ENCODE results near the gene C19orf44.

The C19orf44 gene

DNA sequence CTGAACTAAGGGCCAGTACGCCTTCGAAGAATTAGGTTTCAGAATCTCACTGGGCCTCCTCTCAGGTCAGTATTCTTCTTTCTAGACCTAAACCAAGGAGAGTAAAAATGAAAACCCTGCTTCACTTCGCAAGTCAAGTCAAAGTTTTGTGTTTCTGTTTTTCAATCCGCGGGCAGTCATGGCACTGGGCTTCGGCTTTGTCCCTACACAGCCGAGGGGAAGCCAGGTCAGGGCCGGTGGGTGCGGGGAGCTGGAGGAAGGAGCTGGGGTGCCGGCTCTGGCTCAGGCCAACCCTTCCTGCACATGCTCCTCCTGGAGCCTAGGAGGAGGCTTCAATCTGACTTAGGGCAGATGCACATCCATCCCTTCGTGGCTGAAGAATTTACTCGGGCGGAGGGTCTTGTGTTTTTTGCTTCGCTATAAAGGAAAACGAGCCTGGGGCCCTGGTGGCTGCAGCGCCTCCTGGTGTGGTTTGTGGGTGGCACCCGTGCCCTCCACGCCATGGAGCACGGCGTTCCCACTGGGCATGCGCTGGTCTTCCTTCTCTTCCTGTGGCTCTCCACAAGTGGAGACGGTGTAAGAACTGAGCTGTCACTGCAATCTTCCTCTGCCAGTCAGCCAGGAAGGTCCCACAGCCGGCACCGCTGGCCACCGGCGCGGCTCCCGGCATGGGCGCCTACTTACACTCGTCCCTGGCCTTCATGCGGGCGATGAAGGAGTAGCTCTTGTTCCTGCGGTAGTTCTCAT, 22.5 kb downstream of the C19orf44 start:
- no peak for DNase-seq

DNA sequence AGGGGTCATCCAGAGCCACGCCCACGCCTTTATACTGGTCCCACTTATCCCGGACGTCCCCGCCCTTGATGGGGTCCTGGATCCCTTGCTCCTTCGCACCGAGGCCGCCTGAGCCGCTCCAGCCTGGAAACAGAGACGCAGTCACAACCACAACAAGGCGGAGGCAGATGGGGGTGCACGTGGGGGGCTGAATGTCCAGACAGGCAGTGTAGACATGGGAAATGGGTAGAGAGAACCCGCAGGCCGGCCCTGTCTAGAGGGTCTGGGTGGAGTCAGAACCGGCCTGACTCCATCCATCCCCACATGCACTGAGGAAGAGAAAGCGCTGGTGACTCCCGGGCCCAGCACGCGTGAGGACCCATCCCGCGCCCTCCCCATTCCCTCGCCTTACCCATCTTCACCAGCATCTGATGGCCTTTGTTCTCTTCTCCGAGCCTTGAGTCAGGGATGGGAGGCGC, 23.1 kb downstream of the C19orf44 start:
- DNase-seq = no peak

DNA sequence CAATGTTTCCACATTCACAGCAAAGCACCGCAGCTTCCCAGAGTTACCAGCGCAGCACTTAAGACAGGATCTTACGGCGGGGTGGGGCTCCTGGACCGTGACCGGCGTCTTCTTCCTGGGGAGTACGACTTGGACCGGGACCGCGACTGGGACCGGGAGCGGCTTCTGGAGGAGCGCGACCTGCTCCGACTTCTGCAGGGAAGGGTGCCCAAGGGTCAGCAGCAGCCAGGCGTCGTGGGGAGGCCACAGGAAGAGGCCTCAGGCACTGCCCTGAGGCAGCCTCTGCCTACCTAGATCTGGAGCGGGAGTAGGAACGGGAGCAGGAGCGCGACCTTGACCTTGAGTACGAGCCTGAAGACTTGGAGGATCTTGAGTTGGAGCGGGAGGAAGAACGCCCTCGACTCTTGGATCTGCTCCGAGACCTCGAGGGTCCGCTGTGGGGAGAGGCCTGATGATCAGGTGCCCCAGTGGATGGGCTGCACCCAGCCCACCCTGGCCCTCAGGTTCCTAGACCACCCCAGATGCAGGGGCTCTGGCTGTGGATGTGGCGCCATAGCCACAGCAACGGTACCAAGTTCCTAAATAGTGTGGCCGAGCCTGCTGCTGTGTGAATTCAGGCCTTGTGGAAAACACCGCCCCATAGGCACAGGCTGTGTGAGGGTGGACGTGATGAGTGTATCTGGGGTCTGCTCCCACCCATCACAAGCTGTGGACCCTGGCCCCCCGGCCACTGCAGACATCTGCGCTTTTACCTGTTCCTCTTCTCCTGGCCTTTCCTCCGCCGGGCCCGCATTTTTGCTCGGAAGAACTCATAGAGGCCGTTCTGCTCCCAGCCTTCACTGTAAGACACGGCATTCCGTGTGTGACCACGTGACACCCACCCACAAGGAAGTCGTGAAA, 24.1 kb downstream of the C19orf44 start:
- DNase-seq = no peak

DNA sequence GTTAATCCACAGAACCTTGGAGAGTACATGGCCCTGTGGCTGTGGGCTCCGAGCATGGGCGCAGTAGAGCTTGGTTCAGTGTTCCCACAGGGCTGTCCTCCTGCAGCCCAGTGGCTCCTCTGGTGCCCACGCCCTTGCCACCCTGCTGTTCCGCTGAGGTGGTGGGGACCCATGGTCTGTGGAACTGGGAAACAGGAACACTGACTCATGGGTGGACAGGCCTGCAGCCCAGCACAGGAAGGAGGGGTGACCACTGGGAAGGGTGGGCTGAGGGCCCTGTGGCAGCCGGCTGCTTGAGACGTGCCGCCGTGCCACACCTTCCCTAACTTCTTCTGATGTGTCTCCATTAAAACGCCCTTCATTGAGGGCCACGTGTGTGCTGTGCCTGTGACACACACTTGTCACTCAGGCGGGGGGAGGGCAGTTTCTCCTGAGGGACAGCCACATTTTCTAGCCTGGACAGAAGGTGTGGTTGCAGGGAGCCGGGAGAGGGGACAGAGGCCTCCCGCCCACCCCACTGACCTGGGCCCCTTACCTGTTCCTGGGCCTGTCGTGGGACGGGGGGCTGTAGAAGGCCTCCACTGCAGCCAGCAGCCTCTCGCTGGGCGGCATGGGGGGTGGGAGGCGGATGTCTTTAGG, 24.9 kb downstream of the C19orf44 start:
- DNase-seq = no peak

DNA sequence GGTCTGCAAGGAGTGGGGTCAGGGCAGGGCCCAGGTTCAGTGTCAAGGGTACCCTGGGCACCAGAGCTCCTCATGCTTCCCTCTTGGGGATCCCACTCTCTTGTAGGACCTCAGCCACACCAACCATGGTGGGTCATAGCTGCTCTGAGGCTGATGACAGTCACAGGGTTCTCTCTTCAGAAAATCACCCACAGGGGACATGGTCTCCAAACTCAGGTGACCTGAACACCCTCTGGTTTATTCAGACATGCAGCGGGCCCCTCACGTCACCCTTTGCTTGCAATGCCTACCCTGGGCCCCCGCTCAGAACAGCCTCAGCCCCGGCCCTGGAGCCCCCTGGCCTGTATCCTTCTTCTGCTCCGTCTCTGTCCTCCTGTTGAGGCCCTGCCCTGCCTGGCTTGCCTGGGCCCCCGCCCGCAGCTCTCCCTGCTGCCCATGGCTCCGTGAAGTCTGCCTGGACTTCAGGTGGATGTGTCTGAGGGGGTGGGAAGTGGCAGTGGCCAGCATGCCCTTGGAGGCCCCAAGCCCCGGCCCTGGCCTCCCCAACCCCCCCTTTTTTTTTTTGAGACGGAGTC, 25.6 kb downstream of the C19orf44 start:
- no peak for DNase-seq

DNA sequence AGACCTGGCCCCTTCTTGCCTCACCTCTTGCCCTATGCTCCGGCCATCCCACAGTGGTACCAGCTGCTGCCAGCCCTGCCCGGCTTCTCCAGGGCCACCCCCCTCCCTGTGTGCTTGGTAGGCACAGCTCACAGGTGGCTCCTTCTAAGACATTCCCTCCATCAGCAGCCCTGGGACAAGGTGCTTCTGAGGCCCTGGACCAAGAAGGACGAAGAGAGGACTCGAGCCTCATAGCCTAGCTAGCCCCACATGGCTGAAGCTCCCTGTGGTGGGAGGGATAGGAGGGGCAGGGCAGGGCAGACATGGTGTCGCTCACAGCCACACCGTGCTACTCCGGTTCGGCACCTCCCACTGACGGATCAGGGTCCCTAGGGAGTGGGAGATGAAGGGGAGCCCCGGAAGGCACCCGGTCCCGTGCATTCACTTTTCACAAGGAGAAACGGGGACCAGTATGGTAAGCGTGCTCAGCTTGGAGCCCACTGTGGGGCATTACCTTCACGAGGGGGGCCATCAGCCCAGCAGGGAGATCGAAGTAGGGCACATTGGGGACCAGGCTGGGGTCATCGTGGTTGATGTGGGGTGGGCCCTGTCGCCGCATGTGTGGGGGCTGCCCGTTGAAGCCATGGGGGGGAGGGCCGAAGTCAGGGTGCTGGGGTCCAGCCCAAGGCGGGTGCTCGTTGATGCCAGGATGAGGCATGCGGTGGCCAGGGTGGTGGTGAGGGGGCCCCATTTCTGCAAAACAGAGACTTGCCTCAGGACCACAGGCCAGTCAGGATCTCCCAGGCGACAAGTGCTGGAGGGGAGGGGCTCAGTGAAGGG, 26.6 kb downstream of the C19orf44 start:
- DNase-seq = no peak

DNA sequence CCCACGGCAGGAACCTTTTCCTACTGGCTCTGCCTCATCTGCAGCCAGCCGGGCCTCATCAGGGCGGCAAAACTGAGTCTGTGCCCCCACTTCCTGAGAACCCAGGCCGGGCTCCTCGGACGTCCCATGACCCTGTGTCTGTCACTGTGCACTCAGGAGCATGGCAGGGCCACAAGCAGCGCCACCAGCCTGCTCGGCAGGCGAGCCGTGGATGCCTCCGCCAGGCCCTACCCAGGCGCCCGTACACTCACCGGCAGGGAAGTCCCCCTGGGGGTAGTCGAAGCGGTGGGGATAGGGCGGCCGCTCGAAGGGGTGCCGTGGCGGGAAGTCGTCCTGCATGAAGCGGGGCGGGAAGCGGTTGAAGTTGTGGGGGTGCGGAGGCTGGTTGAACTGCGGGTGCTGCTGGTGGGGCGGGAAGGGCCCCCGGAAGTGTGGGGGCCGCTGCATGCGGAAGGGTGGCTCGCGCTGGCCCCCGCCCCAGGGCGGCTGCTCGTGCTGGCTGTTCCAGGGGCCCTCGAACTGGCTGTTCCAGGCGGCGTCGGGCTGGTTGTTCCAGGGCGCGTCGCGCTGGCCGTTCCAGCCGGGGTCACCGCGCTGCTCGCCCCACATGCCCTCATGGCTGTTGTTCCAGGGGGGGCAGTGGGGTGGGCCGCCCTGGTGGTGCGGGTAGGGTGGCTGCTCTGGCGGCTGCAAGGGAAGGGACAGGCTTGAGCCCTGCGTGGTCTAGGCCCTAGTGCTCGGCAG, 29.0 kb downstream of the C19orf44 start:
- DNase-seq = no peak

DNA sequence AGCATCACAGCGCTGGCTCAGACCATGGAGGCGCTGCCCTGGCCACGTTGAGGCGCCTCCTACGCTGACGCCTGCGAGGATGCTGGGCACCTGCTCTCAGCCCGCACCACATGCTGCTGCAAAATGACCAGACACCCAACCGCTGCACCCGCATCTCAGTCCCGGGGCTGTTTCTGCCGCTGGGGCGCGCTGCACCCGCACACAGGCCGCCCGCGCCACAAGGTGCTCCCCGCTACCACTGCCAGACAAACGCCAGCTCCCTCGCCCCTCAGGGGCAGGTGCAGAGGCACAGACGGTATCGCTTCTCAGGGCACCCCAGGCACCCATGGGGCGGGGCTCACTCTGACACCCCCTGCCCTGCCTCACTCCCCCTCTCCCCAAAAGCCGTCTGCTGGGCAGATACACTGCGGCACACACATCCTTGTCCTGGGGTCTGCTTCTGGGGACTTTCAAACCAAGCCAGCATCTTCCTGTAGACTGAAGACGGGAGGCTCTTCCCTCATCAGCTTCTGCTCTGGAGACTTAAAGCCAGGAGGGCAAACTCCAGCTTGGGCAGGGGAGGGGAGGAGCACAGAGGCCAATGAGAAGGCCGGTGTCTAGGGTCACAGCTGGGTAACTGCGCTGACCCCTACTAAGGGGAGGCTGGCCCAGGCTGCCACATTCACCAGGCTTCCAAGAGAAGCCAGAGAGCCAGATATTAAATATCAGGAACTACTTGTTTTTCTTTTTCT, 29.7 kb downstream of the C19orf44 start:
- DNase-seq = no peak

DNA sequence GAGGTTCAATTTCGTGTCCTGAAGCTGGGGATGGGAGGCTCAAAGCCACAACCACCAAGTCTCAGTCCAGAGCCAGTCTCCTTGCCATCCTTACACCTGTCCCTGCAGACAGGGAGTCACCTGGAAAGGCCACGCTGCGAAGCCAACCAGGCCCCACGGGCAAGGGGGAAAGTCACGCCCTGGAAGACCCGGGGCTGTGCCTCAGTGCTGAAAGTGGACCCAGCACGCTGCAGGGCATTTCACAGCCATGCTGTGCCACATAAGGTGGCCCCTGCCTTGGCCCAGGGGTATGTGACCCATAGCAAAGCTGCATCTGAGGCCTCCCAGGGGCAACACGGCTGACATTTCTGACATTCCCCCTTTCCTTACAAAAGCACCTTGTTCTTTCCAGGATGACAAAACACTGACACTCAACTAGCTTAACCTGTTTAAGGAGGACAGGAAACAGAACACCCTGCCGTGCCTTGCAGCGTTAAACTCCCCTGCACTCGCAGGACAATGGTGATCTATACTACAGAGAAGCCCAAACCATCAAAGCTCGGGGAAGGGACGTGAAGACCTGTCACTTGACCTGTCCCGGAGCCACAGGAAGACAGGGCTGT, 31.2 kb downstream of the C19orf44 start:
- no peak for DNase-seq

DNA sequence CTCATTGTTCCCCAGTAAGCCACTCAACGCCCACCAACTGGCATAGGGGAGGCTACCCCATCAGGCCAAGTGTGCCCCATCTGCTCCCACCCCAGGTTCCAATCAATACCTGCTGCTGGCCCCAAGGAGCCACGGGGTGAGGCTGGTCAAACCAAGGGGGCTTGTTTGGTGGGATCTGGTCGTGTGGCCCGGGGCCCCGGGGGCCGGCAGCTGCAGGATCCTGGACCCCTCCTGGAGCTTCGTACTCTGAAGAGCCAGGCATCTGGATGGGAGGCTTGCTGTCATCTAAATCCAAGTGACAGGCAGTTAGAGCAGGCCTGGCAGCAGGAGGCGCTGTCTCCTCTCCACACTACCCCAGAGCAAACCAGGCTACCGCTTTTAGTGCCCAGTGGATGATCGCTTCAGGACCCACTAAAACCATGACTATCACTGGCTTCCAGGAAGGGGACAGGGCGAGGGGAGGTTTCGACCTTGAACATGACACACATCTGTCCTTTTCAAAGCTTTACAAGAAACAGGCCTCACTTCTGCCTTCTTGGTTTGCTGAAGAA, 31.9 kb downstream of the C19orf44 start:
- no peak for DNase-seq

DNA sequence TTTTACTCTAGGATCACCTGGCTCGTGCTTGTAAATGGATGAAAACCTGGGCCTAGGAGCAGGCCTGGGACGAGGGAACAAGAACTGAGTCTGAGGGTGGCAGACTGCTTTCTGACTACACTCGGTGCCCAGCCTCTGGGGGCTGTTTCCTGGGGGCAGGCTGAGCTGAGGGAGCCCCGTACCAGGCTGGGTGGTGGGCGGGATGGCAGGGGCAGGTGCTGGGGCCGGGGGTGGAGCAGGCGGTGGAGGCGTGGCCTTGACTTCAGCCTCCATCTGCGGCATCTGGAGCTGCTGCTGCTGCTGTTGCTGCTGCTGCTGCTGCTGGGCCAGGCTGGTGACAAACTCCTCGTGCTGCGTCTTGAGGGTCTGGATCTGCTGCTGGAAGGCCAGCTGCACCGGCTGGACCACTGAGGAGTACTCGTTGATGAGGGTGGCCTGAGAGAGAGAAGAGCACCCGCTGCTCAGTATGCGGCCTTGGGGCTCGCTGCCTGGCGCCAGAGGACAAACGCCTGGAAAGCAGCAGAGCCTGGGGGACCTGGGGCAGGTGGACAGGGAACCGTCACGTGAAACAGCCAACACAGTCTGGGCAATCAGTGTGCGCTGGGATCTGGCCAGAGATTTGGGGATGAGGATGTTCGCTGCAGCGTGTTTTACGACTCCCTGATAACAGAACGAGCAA, 33.4 kb downstream of the C19orf44 start:
- no peak for DNase-seq

DNA sequence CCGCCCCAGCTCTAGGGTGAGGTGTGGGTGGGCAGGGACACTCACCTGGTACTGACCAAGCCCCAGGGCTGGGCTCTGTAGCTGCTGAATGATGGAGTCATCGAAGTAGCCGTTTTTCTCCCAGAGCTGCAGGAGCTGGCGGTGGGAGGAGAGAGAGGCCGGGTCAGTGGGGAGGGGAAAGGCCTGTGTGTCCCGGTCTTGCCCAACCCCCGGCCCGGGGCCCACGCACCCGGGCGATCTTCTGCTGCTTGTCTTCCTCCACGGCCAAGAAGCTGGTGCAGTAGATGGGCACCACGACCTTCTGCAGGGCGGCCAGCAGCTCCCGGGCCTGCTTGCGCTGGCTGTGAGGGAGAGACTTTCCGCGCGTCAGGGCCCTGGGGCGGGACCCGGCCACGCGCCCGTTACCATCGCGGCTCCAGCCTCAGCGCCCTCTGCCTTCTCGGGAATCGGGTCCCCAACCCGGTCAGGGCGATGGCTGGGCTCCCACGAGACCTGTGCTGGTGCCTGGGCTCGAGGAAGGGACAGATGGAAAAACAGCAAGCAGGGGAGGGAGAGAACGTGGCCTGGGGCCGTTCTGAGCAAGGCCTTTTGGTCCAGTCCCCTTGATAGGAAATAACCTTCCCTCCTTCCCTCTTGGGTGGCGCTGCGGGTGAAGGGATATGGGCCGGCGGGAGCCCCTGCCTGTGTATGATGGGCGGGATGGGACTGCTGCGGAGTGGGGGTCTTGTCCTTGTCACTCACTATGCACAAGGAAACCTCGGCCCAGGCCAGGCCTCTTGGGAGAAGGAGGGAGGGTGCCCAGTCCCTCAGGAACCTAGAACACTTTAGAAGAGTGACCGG, 34.6 kb downstream of the C19orf44 start:
- DNase-seq = no peak

DNA sequence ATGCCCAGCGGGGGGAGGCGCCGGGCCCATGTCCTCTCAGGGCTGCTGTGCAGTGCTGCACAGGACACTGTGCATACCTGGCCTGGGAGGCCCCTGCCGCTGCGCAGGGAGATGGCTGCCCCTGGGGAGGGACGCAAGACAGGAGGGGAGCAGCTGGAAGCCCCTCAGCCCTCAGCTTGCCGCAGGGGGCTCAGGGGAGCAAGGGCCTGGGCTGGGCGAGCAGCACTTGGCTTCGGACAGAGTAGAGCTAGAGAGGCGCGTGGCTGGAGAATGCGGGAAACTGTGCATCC, 35.1 kb downstream of the C19orf44 start:
- DNase-seq = no peak

DNA sequence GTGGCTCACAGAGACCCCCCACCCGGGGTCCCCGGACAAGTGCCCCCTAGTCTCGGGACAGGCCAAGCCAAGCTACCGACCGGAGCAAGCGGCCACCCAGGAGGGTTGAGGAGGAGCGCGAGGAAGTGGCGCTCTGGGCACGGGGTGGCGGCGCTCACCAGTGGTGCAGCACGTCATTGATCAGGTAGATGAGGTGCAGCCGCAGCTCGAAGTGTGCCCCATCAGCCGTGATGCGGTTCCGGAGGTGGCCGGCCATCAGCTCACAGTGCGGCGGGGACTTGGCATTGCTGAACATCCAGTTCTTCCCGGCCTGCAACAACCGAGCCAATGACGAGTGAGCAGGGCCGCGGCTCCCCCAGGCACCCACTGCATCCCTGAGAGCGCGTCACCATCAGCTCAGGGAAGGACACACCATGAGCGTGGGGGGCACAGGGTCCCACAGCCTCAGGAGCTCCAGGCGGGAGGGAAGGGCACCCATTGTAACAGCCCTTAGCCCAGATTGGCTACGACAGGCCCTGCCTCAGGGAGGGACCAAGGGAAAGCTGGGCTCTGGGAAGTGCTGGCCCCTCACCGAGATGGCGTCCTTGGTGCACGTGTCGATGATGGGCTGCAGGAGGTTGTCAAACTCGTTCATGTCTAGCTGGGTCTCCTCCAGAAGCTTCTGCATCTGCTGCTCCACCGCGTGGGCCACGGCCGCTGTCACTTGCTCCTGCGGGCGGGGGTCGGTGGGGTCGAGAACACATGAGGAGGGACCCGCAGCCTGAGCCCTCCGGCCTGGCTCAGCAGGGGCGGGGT, 36.4 kb downstream of the C19orf44 start:
- DNase-seq = no peak

DNA sequence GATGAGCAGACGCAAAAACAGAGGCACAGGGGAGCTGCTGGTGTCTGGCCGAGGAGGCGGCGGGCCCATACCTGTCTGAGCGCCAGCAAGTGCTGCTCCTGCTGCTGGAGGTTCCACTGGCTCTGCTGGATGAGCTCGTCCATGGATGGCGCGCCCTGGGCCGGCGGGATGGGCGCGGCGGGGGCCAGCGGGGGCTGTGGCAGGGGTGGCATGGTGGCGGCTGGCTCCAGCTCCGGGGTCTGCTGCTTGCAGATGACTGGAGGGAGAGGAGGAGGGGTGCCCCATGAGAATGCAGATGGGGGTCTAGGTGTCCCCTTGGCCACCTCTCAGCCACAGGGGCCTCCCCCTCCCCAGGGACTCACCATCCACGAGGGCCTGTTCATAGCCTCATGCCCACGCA, 39.2 kb downstream of the C19orf44 start:
- no peak for DNase-seq

DNA sequence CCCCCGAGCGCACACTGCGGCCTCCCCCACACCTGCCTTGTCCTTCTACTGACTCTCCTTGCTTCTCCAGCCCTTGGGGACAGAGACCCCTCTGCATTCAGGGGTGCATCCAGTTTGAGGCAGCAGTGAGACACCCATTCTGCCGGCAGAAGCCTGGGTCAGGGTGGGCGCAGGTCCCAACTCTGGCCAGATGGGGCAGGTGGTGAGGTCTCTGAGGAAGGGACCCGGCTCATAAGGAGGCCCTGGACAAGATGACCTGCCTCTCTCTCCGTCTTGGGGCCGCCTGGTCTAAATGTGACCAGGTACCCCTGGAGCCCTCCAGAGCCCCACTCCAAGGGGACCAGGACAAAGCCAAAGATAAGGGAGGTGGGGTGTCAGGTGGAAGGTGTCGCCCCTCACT, 39.9 kb downstream of the C19orf44 start:
- no peak for DNase-seq

DNA sequence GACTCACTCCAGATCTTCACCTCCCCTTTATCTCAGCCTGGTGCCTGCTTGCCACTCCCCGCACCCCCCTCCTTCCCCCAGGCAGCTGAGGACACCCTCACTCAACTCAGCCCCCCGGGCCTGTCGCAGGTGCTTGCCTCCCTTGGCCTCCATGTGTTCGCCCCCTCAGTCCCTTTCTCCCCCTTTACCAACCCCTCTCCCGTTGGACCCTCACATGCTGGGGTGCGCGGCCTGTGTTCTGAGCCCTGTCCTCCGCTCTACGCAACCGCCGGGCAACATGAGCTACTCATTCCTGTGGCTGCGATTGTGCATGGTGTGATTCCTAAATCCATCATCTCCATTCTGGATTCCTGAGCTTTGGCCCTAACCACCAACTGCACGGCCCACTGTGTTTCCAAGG, 40.9 kb downstream of the C19orf44 start:
- DNase-seq = no peak

DNA sequence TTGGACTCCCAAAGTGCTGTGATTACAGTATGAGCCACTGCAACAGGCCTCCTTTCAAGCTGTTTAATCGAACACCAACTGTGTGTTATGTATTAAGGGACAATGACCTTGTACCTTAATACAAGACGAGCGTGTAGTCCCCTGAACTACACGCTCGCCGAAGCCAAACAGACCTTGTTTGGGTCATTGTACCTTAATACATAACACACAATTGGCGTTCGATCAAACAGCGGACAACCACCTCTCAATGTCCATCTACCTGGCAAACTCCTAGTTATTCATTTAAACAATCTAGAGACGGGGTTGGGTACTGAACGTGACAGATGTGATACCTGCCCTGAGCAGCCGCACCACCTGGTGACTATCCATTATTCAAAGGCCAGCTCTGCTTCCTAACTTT, 44.8 kb downstream of the C19orf44 start:
- DNase-seq = no peak

Measured in NK-92 treated with Interleukin-12 subunit alpha and Interleukin-12 subunit beta, amount 100 ng/mL, for 24 hours (cell line).